Adrenal gland (tissue), 5 donors: ENCODE measurements around the gene HIP1.
"Not testable (repeated sequence)": the region's sequence is repeated elsewhere in the genome, so short reads cannot be mapped to it uniquely, and the experiment has no call there.

Experiments
- POLR2A ChIP-seq, 2 donors: fragments of 450-650 bp; IDR thresholded peaks; one replicate each; pipeline ENCODE4 v1.6.1; 2017; ENCODE audit warnings: antibody characterized with exemption in 2 of 2, mild to moderate bottlenecking in 2 of 2, moderate library complexity in 1 of 2
- TF ChIP-seq, protein P1 (sequence below), 6 experiments: fragments of 450-650 bp in 4 of 6; fragments of 200-600 bp in 2 of 6; sonication (generic) in 1 of 6; IDR thresholded peaks; 1 replicate in 5 of 6; 2 replicates in 1 of 6; pipeline versions ENCODE4 v1.5.1 to v1.8.0; 2016 to 2021; ENCODE audit warnings: antibody characterized with exemption in 6 of 6, mild to moderate bottlenecking in 2 of 6, moderate library complexity in 1 of 6
- donor health status: DM: no; HTN: no; CAD: no.

DNA sequence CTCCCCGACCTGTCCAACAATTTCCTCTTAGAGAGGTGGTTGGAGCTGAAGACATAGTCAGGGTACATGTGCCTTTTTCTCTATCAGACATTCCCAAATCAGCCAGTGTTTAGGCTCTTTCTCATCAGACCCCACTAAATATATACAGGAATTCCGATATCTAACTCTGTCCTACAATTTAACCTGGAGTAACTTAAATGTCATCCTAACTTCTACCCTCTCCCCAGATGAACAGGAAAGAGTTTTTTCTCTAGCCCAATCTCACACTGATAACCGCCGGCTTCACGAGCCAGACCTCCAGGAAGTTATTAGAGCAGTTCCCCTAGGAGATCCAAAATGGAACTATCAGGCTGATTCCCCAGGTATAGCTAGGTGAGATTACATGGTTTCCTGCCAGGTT, 44.3 kb upstream of the HIP1 start:
- TF ChIP-seq, protein P1, sequence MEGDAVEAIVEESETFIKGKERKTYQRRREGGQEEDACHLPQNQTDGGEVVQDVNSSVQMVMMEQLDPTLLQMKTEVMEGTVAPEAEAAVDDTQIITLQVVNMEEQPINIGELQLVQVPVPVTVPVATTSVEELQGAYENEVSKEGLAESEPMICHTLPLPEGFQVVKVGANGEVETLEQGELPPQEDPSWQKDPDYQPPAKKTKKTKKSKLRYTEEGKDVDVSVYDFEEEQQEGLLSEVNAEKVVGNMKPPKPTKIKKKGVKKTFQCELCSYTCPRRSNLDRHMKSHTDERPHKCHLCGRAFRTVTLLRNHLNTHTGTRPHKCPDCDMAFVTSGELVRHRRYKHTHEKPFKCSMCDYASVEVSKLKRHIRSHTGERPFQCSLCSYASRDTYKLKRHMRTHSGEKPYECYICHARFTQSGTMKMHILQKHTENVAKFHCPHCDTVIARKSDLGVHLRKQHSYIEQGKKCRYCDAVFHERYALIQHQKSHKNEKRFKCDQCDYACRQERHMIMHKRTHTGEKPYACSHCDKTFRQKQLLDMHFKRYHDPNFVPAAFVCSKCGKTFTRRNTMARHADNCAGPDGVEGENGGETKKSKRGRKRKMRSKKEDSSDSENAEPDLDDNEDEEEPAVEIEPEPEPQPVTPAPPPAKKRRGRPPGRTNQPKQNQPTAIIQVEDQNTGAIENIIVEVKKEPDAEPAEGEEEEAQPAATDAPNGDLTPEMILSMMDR (IDR thresholded peaks at IDR 0.05): not testable (repeated sequence)
- not testable (repeated sequence) for TF ChIP-seq POLR2A (IDR thresholded peaks at IDR 0.05)
